Measurements from ENCODE around the gene RIOK3. TPM values are rescaled to one million over a fixed set of nuclear protein-coding genes. Genes with fewer than 3 reads are reported as not detected.

RIOK3 gene
- total and polyA plus RNA-seq, 2 donors from 2014 or later: 30.1 to 64.9 TPM

GRCh38 chr18:23499291-23499781, 46.2 kb downstream of the RIOK3 start:
- H3K27ac ChIP-seq (ENCODE audit: low read depth in 2 of 2, low read length in 2 of 2): no peak overlapping the region
- H3K9ac ChIP-seq (ENCODE audit: low read length in 3 of 3): no peak overlapping the region
- no peaks in the 10 kb centered on the region for H3K9me3 ChIP-seq (ENCODE audit: control insufficient read depth in 2 of 3, insufficient read depth in 1 of 3, low read length in 3 of 3)
- H3K27me3 ChIP-seq (ENCODE audit: control insufficient read depth, insufficient read depth, low read length): no peaks in the 10 kb centered on the region
- TF ChIP-seq CTCF (IDR thresholded peaks at IDR 0.05; ENCODE audit: borderline replicate concordance, extremely low read depth, insufficient read depth): no peak
- no peak overlapping the region for H3K4me3 ChIP-seq (ENCODE audit: low read length in 3 of 3)
- H3K36me3 ChIP-seq (ENCODE audit: control insufficient read depth in 2 of 3, insufficient read depth in 3 of 3, low read length in 3 of 3): no peaks in the 10 kb centered on the region
- intact Hi-C loops (cut with DNase I): no loop called here
- DNase-seq: no peak
- peaks cover 0 to 2% (median 2%) of the 10 kb centered on the region in 3 donors for H3K4me1 ChIP-seq (ENCODE audit: control insufficient read depth in 2 of 3, insufficient read depth in 2 of 3, low read depth in 1 of 3, low read length in 3 of 3)
- FAIRE-seq: no peak

GRCh38 chr18:23501626-23502025, 48.5 kb downstream of the RIOK3 start:
- intact Hi-C loops (cut with DNase I): no loop called here
- H3K4me1 ChIP-seq (ENCODE audit: control insufficient read depth in 2 of 3, insufficient read depth in 2 of 3, low read depth in 1 of 3, low read length in 3 of 3): peaks cover 0 to 10% (median 6%) of the 10 kb centered on the region in 3 donors
- H3K27me3 ChIP-seq (ENCODE audit: control insufficient read depth, insufficient read depth, low read length): no peaks in the 10 kb centered on the region
- no peaks in the 10 kb centered on the region for H3K9me3 ChIP-seq (ENCODE audit: control insufficient read depth in 2 of 3, insufficient read depth in 1 of 3, low read length in 3 of 3)
- FAIRE-seq (no peak), DNase-seq (no peak)
- H3K9ac ChIP-seq (ENCODE audit: low read length in 3 of 3): no peak overlapping the region
- H3K27ac ChIP-seq (ENCODE audit: low read depth in 2 of 2, low read length in 2 of 2): no peak overlapping the region
- no peaks in the 10 kb centered on the region for H3K36me3 ChIP-seq (ENCODE audit: control insufficient read depth in 2 of 3, insufficient read depth in 3 of 3, low read length in 3 of 3)
- no peak for TF ChIP-seq CTCF (IDR thresholded peaks at IDR 0.05; ENCODE audit: borderline replicate concordance, extremely low read depth, insufficient read depth)
- H3K4me3 ChIP-seq (ENCODE audit: low read length in 3 of 3): no peak overlapping the region

- no peak for TF ChIP-seq CTCF (IDR thresholded peaks at IDR 0.05; ENCODE audit: borderline replicate concordance, extremely low read depth, insufficient read depth)
- peak overlapping the region; percentile 63 to 83 (median 63) for H3K4me3 ChIP-seq (ENCODE audit: low read length in 3 of 3)
- H3K27me3 ChIP-seq (ENCODE audit: control insufficient read depth, insufficient read depth, low read length): no peaks in the 10 kb centered on the region
- no peaks in the 10 kb centered on the region for H3K36me3 ChIP-seq (ENCODE audit: control insufficient read depth in 2 of 3, insufficient read depth in 3 of 3, low read length in 3 of 3)
- intact Hi-C loops (cut with DNase I): no loop called here
- H3K9me3 ChIP-seq (ENCODE audit: control insufficient read depth in 2 of 3, insufficient read depth in 1 of 3, low read length in 3 of 3): no peaks in the 10 kb centered on the region
- H3K27ac ChIP-seq (ENCODE audit: low read depth in 2 of 2, low read length in 2 of 2): peak overlapping the region; percentile 80 to 81
- FAIRE-seq (no peak), DNase-seq (no peak)
- peak overlapping the region in 2 of 3 donors; percentile 30 to 80 for H3K9ac ChIP-seq (ENCODE audit: low read length in 3 of 3)
- peaks cover 0 to 10% (median 6%) of the 10 kb centered on the region in 3 donors for H3K4me1 ChIP-seq (ENCODE audit: control insufficient read depth in 2 of 3, insufficient read depth in 2 of 3, low read depth in 1 of 3, low read length in 3 of 3)
Observed at GRCh38 chr18:23502516-23503037, 49.5 kb downstream of the RIOK3 start.
